ENCODE results near the gene PRKAG2.

The PRKAG2 gene

GRCh38 chr7:151518105-151518946 lies 358.6 kb downstream of the PRKAG2 start:
- no peaks in the 10 kb centered on the region for H3K9me2 ChIP-seq (ENCODE audit: low read depth, low read length)
- H2AFZ ChIP-seq (ENCODE audit: low read length), result no peak overlapping the region
- peak overlapping the region; percentile 99 for H3K4me2 ChIP-seq (ENCODE audit: low read length)
- no peaks in the 10 kb centered on the region; the same call in 1 of the 2 replicates for H4K20me1 ChIP-seq (ENCODE audit: insufficient read depth, low read length)
- TF ChIP-seq CTCF (IDR thresholded peaks at IDR 0.05; ENCODE audit: low read length), result no peak
- TF ChIP-seq EZH2 (IDR thresholded peaks at IDR 0.05; ENCODE audit: borderline replicate concordance, low read length), result no peak
- peak overlapping the region; percentile 95 for H3K9ac ChIP-seq (ENCODE audit: low read length)
- peaks cover 56% of the 10 kb centered on the region for H3K79me2 ChIP-seq (ENCODE audit: insufficient read depth, low read length)
- peak overlapping the region; percentile 90 for H3K4me3 ChIP-seq (ENCODE audit: low read depth, low read length, poor library complexity, severe bottlenecking)
- no peaks in the 10 kb centered on the region; the same call in 1 of the 2 replicates for H3K27me3 ChIP-seq (ENCODE audit: insufficient read depth, low read length)
- H3K4me1 ChIP-seq (ENCODE audit: insufficient read depth, low read length, severe bottlenecking), result peaks cover 19% of the 10 kb centered on the region
- H3K36me3 ChIP-seq (ENCODE audit: insufficient read depth, low read length), result peaks cover 43% of the 10 kb centered on the region
- H3K9me3 ChIP-seq (ENCODE audit: low read length), result peaks cover 33% of the 10 kb centered on the region
- H3K27ac ChIP-seq (ENCODE audit: low read depth, low read length, poor library complexity, severe bottlenecking), result peak overlapping the region; percentile 57
- H3F3A ChIP-seq (ENCODE audit: insufficient read depth, low read length), result no peaks in the 10 kb centered on the region

- H3K27ac ChIP-seq (ENCODE audit: low read depth, low read length, poor library complexity, severe bottlenecking), result peak overlapping the region; percentile 57
- peaks cover 19% of the 10 kb centered on the region for H3K4me1 ChIP-seq (ENCODE audit: insufficient read depth, low read length, severe bottlenecking)
- no peaks in the 10 kb centered on the region for H3K9me2 ChIP-seq (ENCODE audit: low read depth, low read length)
- H3F3A ChIP-seq (ENCODE audit: insufficient read depth, low read length), result no peaks in the 10 kb centered on the region
- H3K36me3 ChIP-seq (ENCODE audit: insufficient read depth, low read length), result peaks cover 50% of the 10 kb centered on the region
- H3K4me3 ChIP-seq (ENCODE audit: low read depth, low read length, poor library complexity, severe bottlenecking), result peak overlapping the region; percentile 90
- no peaks in the 10 kb centered on the region; the same call in 1 of the 2 replicates for H4K20me1 ChIP-seq (ENCODE audit: insufficient read depth, low read length)
- peak overlapping the region; percentile 99 for H3K4me2 ChIP-seq (ENCODE audit: low read length)
- peaks cover 40% of the 10 kb centered on the region for H3K9me3 ChIP-seq (ENCODE audit: low read length)
- H2AFZ ChIP-seq (ENCODE audit: low read length), result no peak overlapping the region
- peaks cover 63% of the 10 kb centered on the region for H3K79me2 ChIP-seq (ENCODE audit: insufficient read depth, low read length)
- no peak for TF ChIP-seq CTCF (IDR thresholded peaks at IDR 0.05; ENCODE audit: low read length)
- TF ChIP-seq EZH2 (IDR thresholded peaks at IDR 0.05; ENCODE audit: borderline replicate concordance, low read length), result no peak
- peak overlapping the region; percentile 95 for H3K9ac ChIP-seq (ENCODE audit: low read length)
- H3K27me3 ChIP-seq (ENCODE audit: insufficient read depth, low read length), result no peaks in the 10 kb centered on the region; the same call in 1 of the 2 replicates
Measured at GRCh38 chr7:151517601-151518104, 359.3 kb downstream of the PRKAG2 start.

GRCh38 chr7:151515276-151515565 lies 361.7 kb downstream of the PRKAG2 start:
- no peak overlapping the region for H2AFZ ChIP-seq (ENCODE audit: low read length)
- no peaks in the 10 kb centered on the region; the same call in 1 of the 2 replicates for H4K20me1 ChIP-seq (ENCODE audit: insufficient read depth, low read length)
- peaks cover 17% of the 10 kb centered on the region for H3K4me1 ChIP-seq (ENCODE audit: insufficient read depth, low read length, severe bottlenecking)
- peaks cover 45% of the 10 kb centered on the region for H3K9me3 ChIP-seq (ENCODE audit: low read length)
- no peak overlapping the region for H3K27ac ChIP-seq (ENCODE audit: low read depth, low read length, poor library complexity, severe bottlenecking)
- peaks cover 65% of the 10 kb centered on the region for H3K36me3 ChIP-seq (ENCODE audit: insufficient read depth, low read length)
- H3K4me2 ChIP-seq (ENCODE audit: low read length), result no peak overlapping the region
- H3K4me3 ChIP-seq (ENCODE audit: low read depth, low read length, poor library complexity, severe bottlenecking), result no peak overlapping the region
- no peaks in the 10 kb centered on the region for H3K27me3 ChIP-seq (ENCODE audit: insufficient read depth, low read length)
- TF ChIP-seq EZH2 (IDR thresholded peaks at IDR 0.05; ENCODE audit: borderline replicate concordance, low read length), result no peak
- TF ChIP-seq CTCF (IDR thresholded peaks at IDR 0.05; ENCODE audit: low read length), result no peak
- peaks cover 87% of the 10 kb centered on the region for H3K79me2 ChIP-seq (ENCODE audit: insufficient read depth, low read length)
- H3K9me2 ChIP-seq (ENCODE audit: low read depth, low read length), result no peaks in the 10 kb centered on the region
- H3K9ac ChIP-seq (ENCODE audit: low read length), result no peak overlapping the region
- H3F3A ChIP-seq (ENCODE audit: insufficient read depth, low read length), result no peaks in the 10 kb centered on the region

Measured in OCI-LY1 (cell line).